ENCODE measurements around the gene ASPHD2. TPM values are rescaled to one million over a fixed set of nuclear protein-coding genes. Genes with fewer than 3 reads are reported as not detected.

ASPHD2 gene, protein sequence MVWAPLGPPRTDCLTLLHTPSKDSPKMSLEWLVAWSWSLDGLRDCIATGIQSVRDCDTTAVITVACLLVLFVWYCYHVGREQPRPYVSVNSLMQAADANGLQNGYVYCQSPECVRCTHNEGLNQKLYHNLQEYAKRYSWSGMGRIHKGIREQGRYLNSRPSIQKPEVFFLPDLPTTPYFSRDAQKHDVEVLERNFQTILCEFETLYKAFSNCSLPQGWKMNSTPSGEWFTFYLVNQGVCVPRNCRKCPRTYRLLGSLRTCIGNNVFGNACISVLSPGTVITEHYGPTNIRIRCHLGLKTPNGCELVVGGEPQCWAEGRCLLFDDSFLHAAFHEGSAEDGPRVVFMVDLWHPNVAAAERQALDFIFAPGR
- total RNA-seq (2022) (not detected in 2 replicates), Bru-seq, nascent RNA (percentile 20 among the genes with signal in this experiment), BruChase-seq, experiment 1, labeled RNA remaining after a 2-hour chase (percentile 13 among the genes with signal in this experiment), BruChase-seq, experiment 2, labeled RNA remaining after a 6-hour chase (percentile 14 among the genes with signal in this experiment)
- long read RNA-seq, partial matches to known transcripts: 0 of 1 reads
- long read RNA-seq, other reads (novel, unspliced or antisense): 0 of 1 reads

DNA sequence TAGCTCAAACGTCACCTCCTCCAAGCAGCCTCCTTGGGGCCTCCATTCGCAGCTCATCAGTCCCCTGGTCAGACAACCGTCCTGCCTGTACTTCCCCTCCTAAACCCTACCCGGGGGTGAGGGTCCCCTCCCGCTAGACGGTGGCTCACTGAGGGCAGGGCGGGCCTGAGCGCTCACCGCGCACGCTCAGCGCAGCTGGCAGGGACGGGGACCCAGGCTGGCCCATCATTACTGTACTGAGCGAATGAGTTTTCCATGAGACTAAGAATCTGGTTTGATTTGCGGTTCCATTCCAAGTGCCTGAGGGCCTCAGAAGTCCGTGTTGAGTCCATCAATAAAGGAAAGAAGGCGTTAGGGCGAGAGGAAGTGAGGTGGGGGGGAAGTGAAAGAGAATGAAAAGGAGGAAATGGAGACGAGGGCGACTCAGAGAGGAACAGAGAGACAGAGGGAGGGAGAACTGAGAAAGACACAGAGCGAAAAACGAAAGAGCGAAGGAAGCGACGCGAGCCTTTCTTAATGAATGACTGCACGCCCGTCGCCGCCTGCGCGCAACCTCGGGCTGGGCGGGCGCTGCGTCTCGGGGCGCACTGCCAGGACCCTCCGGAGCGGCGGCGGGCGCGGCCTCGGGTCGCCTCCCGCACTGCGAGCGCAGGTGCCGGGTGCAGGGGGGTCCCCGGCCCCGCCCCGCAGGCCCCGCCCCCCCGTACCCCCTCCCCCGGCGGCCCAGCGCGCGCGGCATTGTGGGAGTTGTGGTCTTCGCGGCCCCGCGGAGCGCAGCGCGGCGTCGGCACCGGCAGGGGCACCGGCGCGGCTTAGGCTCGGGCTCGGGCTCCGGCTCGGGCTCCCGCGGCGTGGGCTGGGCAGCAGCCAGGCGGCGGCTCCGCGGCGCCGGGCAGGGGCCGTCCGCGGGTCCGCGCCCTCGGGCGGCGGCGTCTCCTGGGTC, at the start of gene ASPHD2:
TSS of gene ASPHD2 (plus strand) at position 746 of the 943 bp plus-strand sequence. CDS start 4,356 bp downstream, outside the sequence.
- H3K4me3 Mint-ChIP-seq (ENCODE audit: unreplicated experiment): peak within 1 kb of the TSS; percentile 94
- Histone ChIP-seq H3K9me3 (no peaks in the 10 kb centered on the region), H3K36me3 (ENCODE audit: control insufficient read depth, insufficient read depth, low read length) (no peaks in the 10 kb centered on the region), H3K4me3 (ENCODE audit: low read depth, low read length) (peak within 1 kb of the TSS; percentile 51), H3K27me3 (replicated peaks; ENCODE audit: control insufficient read depth, insufficient read depth, low read length) (no peaks in the 10 kb centered on the region), H3K4me1 (0 out of 2 replicates have a peak, but pooled peaks cover 3% of the 10 kb centered on the region)
- peaks cover 9% of the 10 kb centered on the region for H3K4me1 Mint-ChIP-seq (ENCODE audit: low read depth, unreplicated experiment)
- TF ChIP-seq, protein P1, sequence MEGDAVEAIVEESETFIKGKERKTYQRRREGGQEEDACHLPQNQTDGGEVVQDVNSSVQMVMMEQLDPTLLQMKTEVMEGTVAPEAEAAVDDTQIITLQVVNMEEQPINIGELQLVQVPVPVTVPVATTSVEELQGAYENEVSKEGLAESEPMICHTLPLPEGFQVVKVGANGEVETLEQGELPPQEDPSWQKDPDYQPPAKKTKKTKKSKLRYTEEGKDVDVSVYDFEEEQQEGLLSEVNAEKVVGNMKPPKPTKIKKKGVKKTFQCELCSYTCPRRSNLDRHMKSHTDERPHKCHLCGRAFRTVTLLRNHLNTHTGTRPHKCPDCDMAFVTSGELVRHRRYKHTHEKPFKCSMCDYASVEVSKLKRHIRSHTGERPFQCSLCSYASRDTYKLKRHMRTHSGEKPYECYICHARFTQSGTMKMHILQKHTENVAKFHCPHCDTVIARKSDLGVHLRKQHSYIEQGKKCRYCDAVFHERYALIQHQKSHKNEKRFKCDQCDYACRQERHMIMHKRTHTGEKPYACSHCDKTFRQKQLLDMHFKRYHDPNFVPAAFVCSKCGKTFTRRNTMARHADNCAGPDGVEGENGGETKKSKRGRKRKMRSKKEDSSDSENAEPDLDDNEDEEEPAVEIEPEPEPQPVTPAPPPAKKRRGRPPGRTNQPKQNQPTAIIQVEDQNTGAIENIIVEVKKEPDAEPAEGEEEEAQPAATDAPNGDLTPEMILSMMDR (IDR thresholded peaks at IDR 0.05; ENCODE audit: insufficient read depth in 1 of 2, low read depth in 1 of 2, low read length in 1 of 2, severe bottlenecking in 1 of 2, unreplicated experiment in 1 of 2): no peak
- H3K9me3 Mint-ChIP-seq (ENCODE audit: unreplicated experiment): no peaks in the 10 kb centered on the region
- DNase-seq: peak in 1 of 2 experiments; percentile 53
- BruUV-seq (replicated peaks): no TSS peak
- H3K27ac Mint-ChIP-seq (ENCODE audit: unreplicated experiment): no peak within 1 kb of the TSS
- POLR2A ChIA-PET: no interaction called here
- intact Hi-C loops (cut with micrococcal nuclease; ENCODE audit: unreplicated experiment): no loop called here
- H3K36me3 Mint-ChIP-seq (ENCODE audit: insufficient read depth, unreplicated experiment): peaks cover 6% of the 10 kb centered on the region
- peaks cover 27% of the 10 kb centered on the region for H3K27me3 Mint-ChIP-seq (ENCODE audit: insufficient read depth, unreplicated experiment)
- CTCF ChIA-PET: interaction anchor here (0.6 kb wide), 2 partner anchors 65 to 169 kb away, joined by 3 to 6 read pairs; no protein-coding TSS in a partner anchor

DNA sequence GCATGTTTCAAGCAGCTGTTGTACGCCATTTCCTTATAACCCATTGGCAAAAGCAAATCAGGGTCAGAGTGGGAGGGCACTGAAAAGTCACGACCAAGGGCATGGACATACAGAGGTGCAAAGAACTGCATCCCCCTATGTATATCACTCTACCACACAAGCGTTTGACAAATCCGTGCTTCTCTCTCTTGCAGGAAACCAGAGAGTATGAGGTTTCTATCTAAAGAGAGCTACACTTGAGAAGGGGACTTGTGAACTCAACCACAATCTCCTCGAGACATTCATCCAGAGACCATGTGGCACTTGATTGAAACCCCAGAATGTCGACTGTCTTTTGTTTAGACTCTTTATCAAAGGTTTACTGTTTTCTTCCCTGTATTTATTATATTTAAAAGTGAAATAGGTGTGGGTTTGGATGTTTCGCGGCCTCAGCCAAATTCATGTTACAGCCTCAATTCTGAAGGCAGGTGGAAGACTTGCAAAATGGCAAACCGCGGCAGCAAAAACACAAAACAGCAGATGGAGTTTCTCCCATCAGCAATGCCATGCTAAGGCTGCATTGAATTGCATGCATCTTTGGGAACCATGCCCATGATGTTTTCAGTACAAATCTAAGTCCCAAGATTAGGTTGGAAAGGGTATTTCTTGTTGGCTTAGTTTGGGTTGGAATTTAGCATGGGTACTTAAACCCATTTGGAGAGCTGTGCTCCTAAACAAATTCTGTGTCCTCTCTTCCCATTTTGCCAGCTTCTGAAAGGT, 48.8 kb upstream of the ASPHD2 start:
- H3K27me3 ChIP-seq (replicated peaks; ENCODE audit: control insufficient read depth, insufficient read depth, low read length): peaks cover 3% of the 10 kb centered on the region
- H3K4me1 ChIP-seq: no peaks in the 10 kb centered on the region
- H3K27me3 Mint-ChIP-seq (ENCODE audit: insufficient read depth, unreplicated experiment): peaks cover 14% of the 10 kb centered on the region
- no TSS peak for BruUV-seq (replicated peaks)
- intact Hi-C loops (cut with micrococcal nuclease; ENCODE audit: unreplicated experiment): loop anchor here (5.0 kb wide), 1 partner anchor 82 kb away; no protein-coding TSS in a partner anchor
- H3K4me1 Mint-ChIP-seq (ENCODE audit: low read depth, unreplicated experiment): no peaks in the 10 kb centered on the region
- ChIA-PET POLR2A (no interaction called here), CTCF (no interaction called here)
- H3K9me3 ChIP-seq: no peaks in the 10 kb centered on the region
- no peak overlapping the region for H3K4me3 ChIP-seq (ENCODE audit: low read depth, low read length)
- H3K36me3 ChIP-seq (ENCODE audit: control insufficient read depth, insufficient read depth, low read length): no peaks in the 10 kb centered on the region
- no peak overlapping the region for H3K27ac Mint-ChIP-seq (ENCODE audit: unreplicated experiment)
- H3K36me3 Mint-ChIP-seq (ENCODE audit: insufficient read depth, unreplicated experiment): no peaks in the 10 kb centered on the region
- TF ChIP-seq, protein P1 (IDR thresholded peaks at IDR 0.05; ENCODE audit: insufficient read depth in 1 of 2, low read depth in 1 of 2, low read length in 1 of 2, severe bottlenecking in 1 of 2, unreplicated experiment in 1 of 2): no peak
- no peak overlapping the region for H3K4me3 Mint-ChIP-seq (ENCODE audit: unreplicated experiment)
- DNase-seq: no peak
- H3K9me3 Mint-ChIP-seq (ENCODE audit: unreplicated experiment): no peaks in the 10 kb centered on the region

Data from Caco-2 (cell line).